Dermis lymphatic vessel endothelial cell (primary cell): ENCODE results near the gene UBE2D1. TPM values are rescaled to one million over a fixed set of nuclear protein-coding genes. Genes with fewer than 3 reads are reported as not detected.

Experiments
- total RNA-seq: library from RNA; depleted of rRNA; stranded (reverse); fragments of >200 nt; gene quantifications from 2 replicates; pipeline ENCODE4 v1.2.1, GENCODE V29; 2014

The UBE2D1 gene
- total RNA-seq = 5.6 and 8.4 TPM in 2 replicates

GRCh38 chr10:58334817-58335305 lies at the start of gene UBE2D1:
UBE2D1 (plus strand) TSS chr10:58335006; CDS start chr10:58335202, 196 bp downstream.

GRCh38 chr10:58384999-58385783 lies 50.4 kb downstream of the UBE2D1 start, which contains the start of gene TFAM:
TFAM (plus strand) TSS chr10:58385410; CDS start chr10:58385548, 138 bp downstream.

Other genes with a start within 250 kb of the UBE2D1 start
- 6.8 and 7.0 TPM in 2 replicates for gene IPMK, start 67.1 kb upstream of the UBE2D1 start, total RNA-seq
- 22.0 and 22.2 TPM in 2 replicates for gene CISD1, start 65.8 kb upstream of the UBE2D1 start, total RNA-seq
- 29.4 and 41.9 TPM in 2 replicates for gene TFAM, start 50.4 kb downstream of the UBE2D1 start, total RNA-seq
- under 0.01 and 0.43 TPM in 2 replicates for gene BICC1, start 177.9 kb downstream of the UBE2D1 start, total RNA-seq